ENCODE measurements around the gene APLP2. TPM values are rescaled to one million over a fixed set of nuclear protein-coding genes. Genes with fewer than 3 reads are reported as not detected.

The APLP2 gene
- total RNA-seq, 4 donors from 2014 or later = 86.6 to 530 (median 347) TPM

DNA sequence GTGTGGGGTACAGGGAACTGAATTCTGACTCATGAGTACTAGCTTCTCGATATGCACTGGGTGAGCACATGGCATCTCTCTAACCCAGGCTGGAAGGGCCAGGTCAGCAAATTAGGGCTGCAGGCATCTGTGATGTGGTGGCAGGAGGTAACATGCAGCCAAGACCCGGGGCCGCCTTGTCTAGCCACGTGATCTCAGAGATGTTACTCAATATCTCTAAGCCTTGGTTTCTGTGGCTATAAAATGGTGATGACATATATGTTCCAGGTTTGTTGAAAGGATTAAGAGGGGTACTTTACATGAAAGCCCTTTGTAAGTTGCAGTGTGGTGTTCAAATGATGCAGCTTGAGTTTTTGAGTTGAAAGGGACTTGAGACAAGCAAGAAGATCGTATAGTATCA, 93.0 kb downstream of the APLP2 start:
- TF ChIP-seq POLR2A (IDR thresholded peaks at IDR 0.05) (peak in 1 of 2 donors; percentile 57), CTCF (IDR thresholded peaks at IDR 0.05) (no peak)
- DNase-seq = peak in 1 of 3 donors; percentile 81
- Histone ChIP-seq H3K9me3 (no peaks in the 10 kb centered on the region), H3K27ac (peak overlapping the region; percentile 53 to 98 (median 86)), H3K4me1 (peaks cover 4 to 58% (median 15%) of the 10 kb centered on the region in 4 donors), H3K27me3 (no peaks in the 10 kb centered on the region), H3K4me3 (peak overlapping the region in 2 of 4 donors; percentile 71 to 77), H3K36me3 (no peaks in the 10 kb centered on the region)

- Histone ChIP-seq H3K4me1 (peaks cover 4 to 66% (median 15%) of the 10 kb centered on the region in 4 donors), H3K27ac (peak overlapping the region; percentile 53 to 98 (median 78)), H3K27me3 (no peaks in the 10 kb centered on the region), H3K9me3 (no peaks in the 10 kb centered on the region), H3K36me3 (no peaks in the 10 kb centered on the region), H3K4me3 (peak overlapping the region in 2 of 4 donors; percentile 43 to 71)
- peak in 1 of 2 donors; percentile 6 for TF ChIP-seq POLR2A (IDR thresholded peaks at IDR 0.05)
- peak in 3 of 6 experiments; percentile 27 to 46 (median 39) for TF ChIP-seq CTCF (IDR thresholded peaks at IDR 0.05)
- DNase-seq = peak in 1 of 3 donors; percentile 62
Measured at GRCh38 chr11:130163346-130164220, 93.9 kb downstream of the APLP2 start.

DNA sequence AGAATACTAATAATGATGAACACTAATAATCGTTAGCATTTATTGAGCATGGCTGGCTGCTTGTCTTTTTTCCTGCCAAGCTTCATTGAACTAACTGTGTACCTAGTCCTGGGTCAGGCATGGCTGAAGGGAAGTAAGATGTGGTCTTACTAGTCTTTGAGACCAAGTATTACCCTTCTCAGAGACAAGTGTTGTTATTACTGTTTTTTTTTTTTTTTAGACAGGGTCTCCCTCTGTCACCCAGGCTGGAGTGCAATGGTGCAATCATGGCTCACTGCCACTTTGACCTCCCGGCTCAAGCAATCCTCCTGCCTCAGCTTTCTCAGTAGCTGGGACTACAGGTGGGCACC, 94.5 kb downstream of the APLP2 start:
- Histone ChIP-seq H3K27ac (peak overlapping the region; percentile 53 to 98 (median 78)), H3K36me3 (no peaks in the 10 kb centered on the region), H3K27me3 (no peaks in the 10 kb centered on the region), H3K4me1 (peaks cover 4 to 66% (median 14%) of the 10 kb centered on the region in 4 donors), H3K4me3 (peak overlapping the region in 2 of 4 donors; percentile 43 to 71), H3K9me3 (no peaks in the 10 kb centered on the region)
- no peak for TF ChIP-seq CTCF (IDR thresholded peaks at IDR 0.05)
- TF ChIP-seq POLR2A (IDR thresholded peaks at IDR 0.05) = no peak
- no peak for DNase-seq

GRCh38 chr11:130165601-130166456, 96.1 kb downstream of the APLP2 start:
- H3K27me3 ChIP-seq = no peaks in the 10 kb centered on the region
- DNase-seq = peak in 2 of 3 donors; percentile 66 to 82
- H3K4me1 ChIP-seq = peaks cover 4 to 78% (median 11%) of the 10 kb centered on the region in 4 donors
- H3K36me3 ChIP-seq = no peaks in the 10 kb centered on the region
- TF ChIP-seq CTCF (IDR thresholded peaks at IDR 0.05) = no peak
- no peak for TF ChIP-seq POLR2A (IDR thresholded peaks at IDR 0.05)
- H3K27ac ChIP-seq = peak overlapping the region; percentile 43 to 88 (median 78)
- no peak overlapping the region for H3K4me3 ChIP-seq
- no peaks in the 10 kb centered on the region for H3K9me3 ChIP-seq

DNA sequence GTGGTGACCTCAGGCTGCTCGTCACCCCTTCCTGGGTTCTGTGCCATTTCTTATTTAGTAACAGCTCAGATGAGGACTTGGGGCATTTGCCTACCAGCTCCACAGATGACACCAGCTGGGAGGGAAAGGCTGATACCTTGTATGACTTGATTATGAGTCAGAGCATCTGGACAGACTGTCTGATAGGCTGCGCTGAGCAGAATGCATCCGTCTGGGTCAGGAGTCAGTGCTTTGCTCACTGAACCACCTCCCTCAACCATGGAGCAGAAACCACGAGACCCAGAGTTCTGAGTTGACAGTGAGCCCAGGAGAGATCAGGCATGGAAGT, 96.7 kb downstream of the APLP2 start:
- Histone ChIP-seq H3K9me3 (no peaks in the 10 kb centered on the region), H3K27ac (peak overlapping the region; percentile 43 to 88 (median 78)), H3K27me3 (no peaks in the 10 kb centered on the region), H3K4me1 (peaks cover 4 to 84% (median 10%) of the 10 kb centered on the region in 4 donors), H3K36me3 (no peaks in the 10 kb centered on the region), H3K4me3 (no peak overlapping the region)
- DNase-seq = peak; percentile 73 to 91 (median 83)
- TF ChIP-seq CTCF (IDR thresholded peaks at IDR 0.05) (no peak), POLR2A (IDR thresholded peaks at IDR 0.05) (peak; percentile 56 to 90)

Measured in Peyer's patch (tissue), 4 donors.